Fibroblast of mammary gland (primary cell): Measurements from ENCODE around the gene TMTC3.
A peak's percentile ranks its signal among the peaks of the same experiment; 100 is the strongest.

Experiments used
- DNase-seq: peaks from one replicate; pipeline ENCODE4 v3.0.0-alpha.2; 2010; ENCODE audit warnings: low read depth
- H3K4me3 ChIP-seq: 2 replicates; pipeline ENCODE4 v1.5.1; 2011; ENCODE audit warnings: low read depth, mild to moderate bottlenecking, low read length, moderate library complexity; ENCODE audit not compliant: control insufficient read depth
- CTCF ChIP-seq: conservative IDR thresholded peaks from 2 replicates; pipeline ENCODE4 v1.5.1; 2011; ENCODE audit warnings: low read depth, low read length, inconsistent platforms; ENCODE audit not compliant: control insufficient read depth, insufficient read depth

TMTC3 gene

GRCh38 chr12:88192426-88192825 is 50.3 kb downstream of the TMTC3 start:
- DNase-seq: no peak
- no peak overlapping the region for H3K4me3 ChIP-seq
- TF ChIP-seq CTCF: no peak

DNA sequence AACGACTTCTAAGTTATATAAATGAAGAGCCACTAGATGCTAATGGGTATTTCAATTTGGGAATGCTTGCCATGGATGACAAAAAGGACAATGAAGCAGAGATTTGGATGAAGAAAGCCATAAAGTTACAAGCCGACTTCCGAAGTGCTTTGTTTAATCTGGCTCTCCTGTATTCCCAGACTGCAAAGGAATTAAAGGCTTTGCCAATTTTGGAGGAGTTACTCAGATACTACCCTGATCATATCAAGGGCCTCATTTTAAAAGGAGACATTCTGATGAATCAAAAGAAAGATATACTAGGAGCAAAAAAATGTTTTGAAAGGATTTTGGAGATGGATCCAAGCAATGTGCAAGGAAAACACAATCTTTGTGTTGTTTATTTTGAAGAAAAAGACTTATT is 52.8 kb downstream of the TMTC3 start:
- TF ChIP-seq CTCF: no peak
- DNase-seq: no peak
- H3K4me3 ChIP-seq: no peak overlapping the region

- no peak overlapping the region for H3K4me3 ChIP-seq
- no peak for DNase-seq
- TF ChIP-seq CTCF: no peak
Measured at GRCh38 chr12:88200029-88200428, 57.9 kb downstream of the TMTC3 start.

DNA sequence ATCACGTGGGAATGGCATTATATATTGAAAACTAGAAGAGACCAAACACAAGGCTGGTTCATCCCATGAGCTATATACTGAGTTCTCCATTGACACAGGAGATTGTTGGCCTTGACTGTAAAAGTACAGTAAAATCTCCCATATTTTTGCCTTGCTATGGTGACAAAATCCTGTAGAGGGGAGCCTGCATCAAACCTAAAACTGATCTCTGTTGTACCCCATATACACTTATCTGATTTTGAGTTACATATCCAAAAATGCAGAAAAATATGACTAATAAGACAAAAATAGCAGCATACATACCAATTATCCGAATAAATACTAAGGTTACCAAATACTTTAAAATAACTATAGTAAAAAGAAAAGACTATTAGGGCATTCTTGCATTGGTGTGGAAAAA is 60.4 kb downstream of the TMTC3 start:
- no peak for DNase-seq
- H3K4me3 ChIP-seq: no peak overlapping the region

DNA sequence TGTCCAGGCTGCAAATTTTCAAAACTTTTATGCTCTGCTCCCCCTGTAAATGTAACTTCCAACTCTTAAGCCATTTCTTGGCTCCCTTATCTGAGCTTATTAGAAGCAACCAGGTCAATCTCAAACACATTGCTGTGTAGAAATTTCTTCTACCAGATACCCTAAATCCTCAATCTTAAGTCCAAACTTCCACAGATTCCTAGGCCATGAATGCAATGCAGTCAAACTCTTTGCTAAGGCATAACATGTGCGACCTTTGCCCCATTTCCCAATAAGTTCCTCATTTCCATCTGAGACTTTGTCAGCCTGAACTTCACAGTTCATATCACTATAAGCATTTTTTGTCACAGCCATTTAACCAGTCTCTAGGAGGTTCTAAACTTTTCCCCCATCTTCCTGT is 64.5 kb downstream of the TMTC3 start:
- no peak overlapping the region for H3K4me3 ChIP-seq
- DNase-seq: peak; percentile 85
- TF ChIP-seq CTCF: no peak

More for the DNA sequence above, 60.4 kb downstream of the TMTC3 start:
- no peak for TF ChIP-seq CTCF

- DNase-seq: peak; percentile 96
Measured at GRCh38 chr12:88207921-88208620, 66.0 kb downstream of the TMTC3 start.

More at GRCh38 chr12:88207921-88208620, 66.0 kb downstream of the TMTC3 start:
- H3K4me3 ChIP-seq: no peak overlapping the region
- no peak for TF ChIP-seq CTCF
